GM19240 (cell line): ENCODE data around the gene P2RX3.
"Not testable (repeated sequence)": the region's sequence is repeated elsewhere in the genome, so short reads cannot be mapped to it uniquely, and the experiment has no call there.

Source experiments
- DNase-seq: peaks from one replicate; pipeline ENCODE4 v3.0.0; 2011; ENCODE audit warnings: low spot score; ENCODE audit not compliant: insufficient read length

The P2RX3 gene

DNA sequence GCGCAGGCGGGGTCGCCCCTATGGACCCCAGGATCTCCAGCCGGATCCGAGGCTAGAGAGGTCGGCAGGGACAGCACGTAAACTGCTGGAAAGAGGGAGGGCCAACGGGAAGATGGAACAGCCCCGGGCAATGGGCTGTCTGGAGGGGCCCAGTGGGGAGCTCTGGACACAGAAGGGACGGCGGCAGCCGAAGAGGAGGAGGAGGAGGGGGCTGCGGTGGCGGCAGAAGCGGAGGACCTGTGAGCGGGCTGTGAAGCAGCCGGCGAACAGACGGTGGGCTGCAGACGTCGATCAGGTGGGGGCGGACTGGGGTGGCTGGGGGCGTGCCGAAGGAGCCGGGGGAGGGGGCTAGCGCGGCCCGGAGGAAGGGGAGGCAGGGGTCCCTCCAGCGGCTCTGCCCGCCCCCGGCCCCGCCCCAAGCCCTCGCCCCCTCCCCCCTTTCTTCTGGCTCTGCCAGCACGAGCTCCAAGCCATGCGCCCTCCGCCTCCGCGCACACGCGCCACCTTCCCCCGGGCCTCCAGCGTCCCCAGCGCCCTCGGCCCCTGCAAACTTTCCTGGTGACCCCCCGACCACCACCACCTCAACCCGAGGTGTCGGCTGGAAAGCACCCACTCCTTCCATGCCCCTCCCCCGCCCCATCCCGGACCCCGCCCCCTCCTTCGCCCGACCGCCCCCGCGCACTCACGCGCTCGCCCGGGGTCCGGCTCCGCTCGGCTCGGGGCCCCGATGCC is 13.8 kb upstream of the P2RX3 start:
- DNase-seq: no peak

DNA sequence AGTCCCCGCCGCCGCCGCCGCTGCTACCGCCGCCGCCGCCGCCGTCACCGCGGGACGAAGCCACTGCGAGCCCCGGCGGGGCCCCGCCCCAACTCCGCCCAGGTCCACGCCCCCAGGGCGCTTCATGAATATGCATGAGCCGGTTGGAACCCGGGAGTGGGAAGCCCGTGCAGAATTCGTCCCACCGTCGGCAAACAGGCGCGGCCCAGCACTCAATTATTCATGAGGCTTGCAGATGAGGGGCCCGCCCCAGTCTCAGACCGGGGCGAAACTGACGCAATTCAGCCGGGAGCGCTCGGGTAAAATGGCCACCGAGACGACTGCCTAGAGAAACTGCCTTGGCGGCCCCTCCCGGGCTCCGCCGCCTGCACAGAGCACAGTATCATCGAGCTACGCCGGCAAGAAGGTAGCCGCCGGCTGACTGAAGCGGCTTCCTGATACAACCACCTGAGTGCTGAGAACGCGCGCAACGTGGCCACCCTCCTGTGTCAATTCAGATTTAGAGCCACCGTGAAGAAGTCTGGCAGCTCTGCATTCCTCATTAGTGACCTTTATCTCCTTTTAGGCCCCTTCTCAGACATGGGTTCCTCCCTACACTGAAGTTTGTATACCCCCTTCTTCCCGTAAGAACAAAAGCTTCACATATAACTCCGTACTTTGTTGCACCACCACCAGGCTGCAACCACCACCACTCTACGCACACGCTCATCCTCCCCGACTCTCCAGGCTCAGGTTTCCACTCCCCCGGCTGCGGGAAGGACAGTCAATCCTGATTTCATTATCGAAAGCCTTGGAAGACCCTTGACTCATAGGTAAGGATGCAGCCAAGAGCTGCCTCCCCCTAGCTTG is 13.0 kb upstream of the P2RX3 start, which contains the start of gene TNKS1BP1:
TNKS1BP1 (minus strand) TSS at position 67 of the 849 bp plus-strand sequence. CDS start 3,067 bp downstream, outside the sequence.
- peak; percentile 92 for DNase-seq

DNA sequence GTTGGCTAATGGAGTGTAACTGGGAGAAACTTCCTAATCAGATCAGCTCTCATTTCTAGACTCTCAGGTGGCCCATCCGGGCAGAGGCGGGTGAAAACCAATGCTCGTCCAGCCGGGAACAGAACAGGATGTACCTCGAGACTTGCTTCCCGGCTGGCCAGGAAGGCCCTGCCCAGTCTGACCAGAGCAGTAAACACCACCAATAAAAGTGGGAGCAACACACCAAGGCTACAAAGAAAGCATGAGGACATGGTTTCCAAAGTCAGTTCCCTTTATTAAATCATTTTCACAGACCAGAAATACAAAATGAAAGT is 12.5 kb upstream of the P2RX3 start:
- DNase-seq: peak; percentile 33

DNA sequence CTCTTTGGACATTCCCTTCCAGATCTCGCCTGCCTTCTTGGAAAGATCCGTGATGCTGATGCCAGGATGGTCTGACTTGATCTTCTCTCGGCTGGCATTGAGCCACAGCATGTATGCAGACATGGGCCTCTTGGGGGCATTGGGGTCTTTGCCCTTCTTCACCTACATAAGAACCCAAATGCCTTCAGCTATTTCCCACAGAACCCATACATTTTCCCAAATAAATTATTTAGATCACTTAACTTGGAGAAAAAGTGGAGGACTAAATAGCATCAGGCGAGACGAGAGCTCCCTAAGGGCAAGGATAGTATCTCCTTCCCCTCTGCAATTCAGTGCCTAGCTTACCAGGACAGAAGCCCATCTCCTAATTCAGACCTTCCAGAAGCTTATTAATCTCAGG is 10.4 kb upstream of the P2RX3 start:
- DNase-seq: no peak

DNA sequence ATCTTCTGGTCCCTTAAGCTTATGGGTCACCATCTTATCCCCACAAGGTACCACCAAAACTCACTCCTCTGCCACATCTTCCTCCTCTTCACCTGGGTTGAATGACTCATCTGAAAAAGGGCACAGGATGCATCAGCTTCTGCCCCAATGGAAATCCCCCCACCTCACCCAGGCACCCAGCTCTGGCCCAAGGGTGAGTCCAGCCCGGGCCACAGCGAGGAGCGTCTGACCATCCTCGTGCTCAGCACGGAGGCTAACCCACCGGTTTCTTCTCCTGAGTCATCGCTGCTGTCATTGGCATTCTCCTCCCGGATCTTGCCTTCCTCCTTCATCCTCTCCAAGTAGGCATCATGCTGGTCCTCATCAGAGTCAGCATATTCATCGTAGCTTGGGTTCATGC is 8.1 kb upstream of the P2RX3 start:
- DNase-seq: no peak

DNA sequence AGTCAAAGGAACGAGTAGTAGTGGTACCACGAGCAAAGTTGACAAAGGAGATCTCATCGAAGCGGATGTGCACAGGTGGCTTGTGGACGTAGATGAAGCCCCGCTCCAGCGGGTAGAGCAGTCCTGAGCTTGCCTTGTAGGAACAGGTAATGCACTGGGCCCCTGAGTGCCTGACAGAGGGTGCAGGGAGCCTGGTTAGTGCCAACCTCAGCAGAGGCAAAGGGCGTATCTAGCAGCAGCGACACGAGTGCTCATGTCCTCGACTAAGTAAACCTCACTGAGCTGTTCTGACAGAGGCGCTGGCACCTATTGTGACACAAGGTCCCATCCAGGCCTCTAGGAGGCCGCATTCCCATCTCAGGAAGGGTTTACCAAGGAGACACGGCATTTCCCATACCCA is 6.4 kb upstream of the P2RX3 start:
- no peak for DNase-seq

DNA sequence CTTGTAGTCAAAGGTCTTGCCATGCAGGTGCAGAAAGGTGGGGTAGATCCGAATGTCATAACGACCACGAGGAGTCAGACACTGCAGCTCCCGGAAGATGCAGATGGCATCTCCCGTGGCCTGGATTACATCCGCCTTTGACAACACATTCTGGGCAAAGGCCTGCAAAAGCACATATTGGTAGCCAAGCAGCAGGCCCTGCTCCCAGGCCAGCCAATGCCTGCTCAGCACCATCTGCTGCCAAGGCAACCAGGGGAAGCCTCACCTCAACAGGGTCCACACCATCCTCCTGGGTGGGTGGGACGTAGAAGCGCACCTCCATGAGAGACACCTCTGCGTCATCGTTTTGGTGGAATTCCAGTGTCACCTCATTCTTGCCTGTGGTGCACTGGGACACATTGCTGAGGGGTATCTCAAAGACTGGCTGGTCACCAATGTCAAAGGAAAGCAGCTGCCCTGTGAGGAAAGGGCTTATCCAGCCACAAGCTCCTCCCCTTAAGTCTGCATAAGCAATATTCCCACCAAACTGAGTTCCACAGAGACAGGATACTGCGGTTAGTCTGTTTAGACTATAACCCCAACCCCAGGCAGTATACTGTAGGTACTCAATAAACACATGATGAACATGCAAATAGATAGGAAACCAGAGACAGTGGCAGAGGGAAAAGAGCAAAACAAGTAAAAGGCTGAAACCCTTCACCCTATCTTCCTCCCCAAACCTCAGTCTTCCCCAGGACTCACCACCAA is 5.3 kb upstream of the P2RX3 start:
- no peak for DNase-seq

DNA sequence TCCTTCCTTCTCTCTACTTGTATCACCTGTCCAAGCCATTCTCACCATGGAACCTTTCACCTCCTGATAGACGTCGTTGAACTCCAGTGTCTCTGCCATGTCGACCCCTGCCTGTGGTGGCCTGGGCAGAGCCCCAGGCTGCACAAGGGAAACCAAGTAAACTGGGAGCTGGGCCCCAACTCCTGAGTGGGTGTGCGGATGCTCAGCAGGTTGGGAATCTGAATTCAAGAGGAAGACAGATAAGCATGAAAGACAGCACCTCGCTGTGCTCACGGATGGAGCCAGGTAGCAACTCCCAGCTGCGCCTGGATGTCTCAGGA is 3.2 kb upstream of the P2RX3 start:
- no peak for DNase-seq

DNA sequence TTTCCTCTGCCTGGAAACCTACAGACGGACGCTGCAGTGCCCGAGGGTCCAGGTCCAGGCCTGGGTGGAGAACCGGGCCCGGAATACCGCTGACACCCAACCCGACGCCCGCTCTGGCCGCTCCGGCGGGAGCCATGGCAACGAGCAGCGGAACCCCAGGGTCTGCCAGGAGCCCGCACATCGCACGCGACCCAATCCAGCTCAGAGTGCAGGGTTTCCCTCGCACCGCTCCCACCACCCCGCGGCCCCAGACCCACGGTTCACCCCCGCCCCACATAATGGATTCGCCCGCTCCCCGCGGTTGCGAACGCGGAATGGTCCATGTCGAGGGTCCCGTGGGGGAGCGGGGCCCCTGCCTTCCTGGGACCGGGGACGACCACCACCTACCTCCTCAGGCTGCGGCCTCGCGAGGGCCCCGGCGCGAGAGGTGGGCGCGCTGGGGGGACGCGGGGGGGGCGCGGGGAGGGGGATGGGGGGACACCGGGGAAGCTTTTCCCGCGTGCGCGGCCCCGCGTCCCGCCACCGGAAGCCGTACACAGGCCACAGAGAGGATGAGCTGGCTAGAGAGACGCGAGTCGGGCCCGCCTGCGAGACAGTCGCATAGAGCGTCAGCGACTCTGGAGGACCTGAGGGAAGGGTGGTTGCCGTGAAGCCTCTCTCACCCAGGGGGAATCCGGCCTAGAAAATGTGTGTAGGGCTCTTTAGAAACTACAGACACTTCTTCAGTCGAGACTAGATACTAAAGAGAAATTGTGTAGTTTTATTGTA is 2.6 kb upstream of the P2RX3 start, which contains the start of gene SSRP1:
SSRP1 (minus strand) TSS at position 550 of the 768 bp plus-strand sequence. CDS start 771 bp downstream, outside the sequence.
- DNase-seq: peak; percentile 94

DNA sequence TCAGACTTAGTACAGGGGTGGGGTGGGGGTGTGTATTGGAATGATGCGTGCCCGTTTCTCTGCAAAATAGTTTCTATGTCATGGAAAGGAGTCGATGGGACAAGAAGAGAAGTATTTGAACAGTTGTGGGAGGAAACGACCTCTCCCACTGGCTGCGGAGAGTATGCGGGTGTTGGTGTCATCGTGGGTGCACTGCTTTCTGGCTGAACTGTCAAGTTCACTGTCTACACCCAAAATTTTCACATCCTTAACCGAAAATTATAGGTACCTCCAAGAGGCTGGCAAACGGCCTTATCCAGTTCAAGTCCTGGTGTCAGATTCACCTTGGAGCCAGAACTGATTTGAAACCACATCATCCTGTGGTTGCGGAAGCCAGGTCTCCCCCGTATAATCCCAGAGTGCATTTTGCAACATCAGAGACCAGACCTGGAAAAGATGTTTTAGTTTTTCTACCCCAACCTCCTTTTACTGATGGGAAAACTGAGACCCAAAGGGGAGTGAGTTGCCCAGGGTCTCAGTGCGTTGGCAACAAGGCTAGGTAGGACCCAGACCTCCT is 2.0 kb upstream of the P2RX3 start:
- DNase-seq: no peak

DNA sequence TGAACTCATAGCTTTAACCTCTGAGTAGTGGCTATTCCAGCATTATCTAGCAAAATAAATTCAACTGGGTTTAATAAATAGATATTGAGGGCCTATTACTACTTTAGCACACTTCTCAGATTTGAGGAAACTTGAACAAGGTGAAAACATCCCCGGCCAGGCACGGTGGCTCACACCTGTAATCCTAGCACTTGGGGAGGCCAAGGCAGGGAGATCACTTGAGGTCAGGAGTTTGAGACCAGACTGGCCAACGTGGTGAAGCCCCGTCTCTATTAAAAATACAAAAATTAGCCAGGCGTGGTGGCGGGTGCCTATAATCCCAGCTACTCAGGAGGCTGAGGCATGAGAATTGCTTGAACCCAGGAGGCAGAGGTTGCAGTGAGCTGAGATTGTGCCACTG is 1.3 kb upstream of the P2RX3 start:
- DNase-seq: not testable (repeated sequence)

DNA sequence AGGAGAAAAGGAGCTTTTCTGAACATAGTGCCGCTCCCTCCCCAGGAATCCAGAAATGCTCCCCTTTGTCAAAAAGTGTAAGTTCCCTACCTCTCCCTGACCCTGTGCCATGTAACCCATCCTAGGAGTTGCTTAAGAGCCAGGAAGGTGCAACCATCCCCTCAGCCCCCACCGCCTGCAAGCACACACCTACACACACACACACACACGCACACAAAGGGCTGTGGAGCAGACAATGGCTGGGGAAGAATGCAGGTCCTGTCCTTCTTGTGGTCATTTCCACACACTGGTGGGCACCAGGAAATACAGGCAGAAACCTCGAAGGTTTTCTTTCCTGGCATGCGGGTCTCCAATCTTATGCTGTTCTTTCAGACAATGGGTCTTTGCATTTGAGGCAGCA is 1.2 kb downstream of the P2RX3 start:
- no peak for DNase-seq

DNA sequence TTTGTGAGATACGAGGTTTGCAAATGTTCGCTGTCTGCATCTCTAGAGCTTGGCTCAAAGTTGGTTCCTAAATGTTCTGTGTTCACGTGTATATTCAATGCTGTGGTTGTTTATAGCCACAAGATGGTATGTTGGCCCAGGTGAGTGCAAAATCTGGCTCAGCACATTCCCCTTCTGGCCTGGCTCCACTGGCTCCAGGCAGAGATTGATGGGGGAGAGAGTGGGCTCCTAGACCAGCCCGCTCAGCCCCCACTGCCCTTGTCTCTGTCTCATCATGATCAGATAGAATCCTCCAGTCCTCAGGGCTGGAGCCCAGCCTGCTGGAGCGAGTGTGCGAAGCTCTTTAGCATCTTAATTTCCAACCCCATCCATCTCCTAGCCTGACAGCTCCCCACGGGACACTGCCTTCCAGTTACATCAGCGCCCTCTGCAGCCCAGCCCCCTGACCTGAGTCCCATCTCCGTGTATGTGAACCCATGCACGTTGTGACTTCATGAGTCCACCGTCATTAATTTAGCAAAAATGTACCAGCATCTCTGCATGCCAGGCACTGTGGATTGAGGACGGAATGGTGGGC is 2.0 kb downstream of the P2RX3 start:
- no peak for DNase-seq

DNA sequence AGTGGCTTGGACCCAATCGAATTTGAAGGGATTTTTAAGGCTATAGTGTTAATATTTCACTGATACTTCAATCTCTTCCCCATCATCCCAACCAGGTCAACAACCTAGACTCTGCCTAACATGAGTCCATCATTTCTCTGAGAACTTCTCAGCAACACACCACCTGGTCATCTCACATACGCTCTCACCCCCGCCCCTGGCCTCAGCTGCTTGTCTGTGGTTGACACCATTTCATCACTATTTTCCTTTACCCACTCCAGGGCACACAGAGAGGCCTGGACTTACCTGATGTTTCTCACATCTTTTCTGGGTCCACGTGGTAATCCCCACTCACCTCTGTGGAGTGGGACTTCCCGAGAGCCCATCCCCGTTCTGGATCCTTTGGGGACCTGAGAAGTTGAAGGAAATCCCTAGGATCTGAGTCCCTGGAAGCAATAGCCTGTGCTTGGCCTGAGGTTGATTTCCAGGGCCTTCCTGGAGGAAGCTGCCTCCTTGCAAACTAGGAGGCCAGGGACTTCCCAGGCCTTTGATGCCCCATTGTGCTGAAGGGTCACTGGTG is 3.2 kb downstream of the P2RX3 start:
- DNase-seq: no peak

DNA sequence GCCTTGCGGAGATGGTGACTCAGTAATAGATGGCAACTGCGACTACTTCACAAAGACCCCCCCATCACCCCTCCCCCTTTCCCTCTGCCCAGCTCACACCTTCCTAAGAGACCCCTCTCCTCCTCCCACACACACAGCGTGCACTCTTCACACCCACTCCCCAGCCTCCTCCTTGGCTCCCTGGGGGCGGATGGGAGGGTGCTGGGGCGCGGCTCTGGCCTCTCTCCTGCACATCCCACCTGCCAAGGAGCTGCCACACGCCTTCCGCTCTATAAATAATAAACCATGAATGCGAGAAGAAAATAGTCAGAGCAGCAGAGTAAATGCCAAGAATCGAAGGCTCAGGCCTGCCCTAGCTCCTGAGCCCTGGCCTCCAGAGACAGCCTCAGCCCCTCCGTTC is 4.5 kb downstream of the P2RX3 start:
- no peak for DNase-seq

DNA sequence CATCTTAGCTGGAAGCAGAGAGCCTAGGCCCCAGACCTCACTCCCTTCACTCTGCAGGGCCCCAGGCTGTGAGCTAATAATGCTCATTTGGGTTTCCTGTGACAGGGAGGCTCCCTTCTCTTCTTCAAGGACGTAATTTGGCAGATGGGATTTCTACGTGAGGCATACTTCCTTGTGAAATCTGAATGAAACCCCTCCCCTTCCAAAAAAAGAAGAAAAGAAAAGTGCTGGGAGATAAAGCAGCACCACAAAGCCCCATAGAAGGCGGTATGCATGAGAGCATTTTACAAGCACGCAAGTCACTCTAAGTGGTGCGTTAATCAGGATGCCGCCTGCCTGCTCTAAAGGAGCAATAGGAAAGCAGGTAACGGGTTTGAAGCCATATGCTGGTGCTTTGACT is 5.7 kb downstream of the P2RX3 start:
- no peak for DNase-seq

DNA sequence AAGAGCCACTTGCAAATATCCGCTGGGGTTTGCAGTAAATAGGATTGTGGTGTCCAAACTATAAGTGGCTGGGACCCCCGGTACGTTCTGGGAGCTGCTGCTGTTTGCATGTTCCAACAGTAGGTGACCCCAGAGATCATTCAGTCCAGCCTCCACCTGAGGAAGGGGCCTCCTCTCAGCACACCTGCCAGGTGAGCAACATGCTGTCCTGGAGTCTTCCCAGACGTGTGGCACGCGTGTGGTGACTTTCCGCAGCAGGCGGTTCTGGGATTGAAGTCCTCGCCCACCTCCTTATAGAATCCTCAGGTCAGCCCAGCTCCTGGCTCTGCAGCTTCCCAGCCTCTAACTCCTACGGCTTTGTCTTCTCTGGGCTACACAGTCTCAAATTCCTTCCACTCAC is 6.7 kb downstream of the P2RX3 start:
- no peak for DNase-seq

DNA sequence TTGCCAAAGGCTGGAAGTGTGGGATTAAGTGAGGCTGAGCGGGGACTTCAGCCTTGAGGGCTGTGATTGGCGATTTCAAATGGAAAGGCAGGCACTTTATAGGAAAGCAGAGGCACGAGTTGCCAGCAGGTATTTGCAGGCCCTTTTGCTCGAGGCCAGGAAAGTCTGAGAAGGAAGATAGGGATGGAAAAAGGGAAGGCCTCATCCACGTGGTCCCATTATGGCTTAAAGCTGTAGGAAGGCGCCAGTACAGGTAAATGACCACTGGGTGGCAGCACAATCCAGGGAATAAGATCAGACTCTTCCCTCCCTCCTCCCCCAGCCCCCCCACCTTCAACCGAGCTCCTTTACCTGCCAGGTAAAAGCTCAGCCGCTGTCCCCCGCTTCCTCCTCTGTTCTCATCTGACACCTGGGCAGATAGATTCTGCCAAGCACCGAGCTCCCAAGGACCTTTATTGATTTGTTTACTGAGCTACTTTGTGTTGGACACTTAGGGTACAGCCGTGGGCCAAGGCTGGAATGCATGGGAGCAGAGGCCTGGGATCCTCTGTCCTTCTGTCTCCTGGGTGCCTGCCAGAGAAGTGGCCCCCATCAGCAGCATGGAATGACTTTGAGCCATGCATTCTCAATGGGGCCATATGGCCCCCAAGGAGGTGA is 7.5 kb downstream of the P2RX3 start:
- DNase-seq: peak; percentile 66

DNA sequence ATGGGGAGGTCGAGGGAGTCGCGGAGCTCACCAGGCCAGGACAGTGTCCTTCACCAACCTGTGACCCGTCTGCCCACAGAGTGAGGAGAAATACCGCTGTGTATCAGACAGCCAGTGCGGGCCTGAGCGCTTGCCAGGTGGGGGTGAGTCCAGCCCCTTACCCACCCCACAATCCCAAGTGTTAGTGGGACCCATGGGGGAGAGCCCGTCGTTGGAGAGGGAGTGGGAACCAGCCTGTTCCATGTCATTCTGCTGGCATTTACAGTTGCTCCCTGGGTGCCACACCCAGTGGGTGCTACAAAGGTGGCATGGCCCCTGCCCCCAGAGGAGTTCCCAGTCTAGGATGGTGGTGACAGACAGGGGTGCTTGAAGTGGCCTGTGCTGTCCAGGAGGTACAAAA is 9.2 kb downstream of the P2RX3 start:
- DNase-seq: no peak

DNA sequence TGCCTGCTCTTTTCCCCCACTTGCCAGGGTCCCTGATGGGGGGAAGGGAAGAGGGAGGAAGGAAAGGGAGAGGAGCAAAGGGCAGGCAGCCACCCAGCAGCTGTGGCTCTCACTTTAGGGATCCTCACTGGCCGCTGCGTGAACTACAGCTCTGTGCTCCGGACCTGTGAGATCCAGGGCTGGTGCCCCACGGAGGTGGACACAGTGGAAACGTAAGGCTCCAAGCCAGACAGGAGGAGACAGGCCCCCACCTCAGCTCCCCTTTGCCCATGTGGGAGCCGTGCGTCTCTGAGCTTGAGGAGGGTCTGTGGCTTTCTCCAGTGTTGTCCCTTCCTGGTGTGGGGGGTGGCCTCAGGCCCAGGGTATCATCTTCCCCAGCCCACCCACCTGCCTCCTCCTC is 9.9 kb downstream of the P2RX3 start:
- no peak for DNase-seq
